ENCODE data around the gene L2HGDH.

Gene L2HGDH

DNA sequence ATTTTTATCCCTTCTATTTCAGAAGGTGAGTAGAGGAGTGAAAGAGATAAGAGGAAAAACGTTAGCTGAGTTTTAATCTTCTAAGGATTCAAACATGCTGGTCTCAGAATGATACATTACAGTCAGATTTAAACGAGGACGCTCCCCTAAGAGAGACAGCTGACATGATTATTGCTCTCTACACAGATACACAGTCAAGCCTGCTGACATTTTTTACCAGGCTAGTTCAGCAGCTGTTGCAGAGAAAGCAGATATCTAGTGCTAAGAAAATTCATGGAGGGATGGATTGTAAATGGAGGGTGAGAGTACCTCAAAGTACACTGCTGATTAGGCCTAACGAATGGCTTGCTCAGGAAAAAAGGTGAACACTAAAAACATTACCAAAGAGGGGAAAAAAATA lies 48.7 kb downstream of the L2HGDH start:
- no peaks in the 10 kb centered on the region for H3K4me1 ChIP-seq (ENCODE audit: low read depth, poor library complexity, severe bottlenecking)
- H2AFZ ChIP-seq (ENCODE audit: low read depth) = no peak overlapping the region
- H3K27ac ChIP-seq = no peak overlapping the region
- TF ChIP-seq, protein P1, sequence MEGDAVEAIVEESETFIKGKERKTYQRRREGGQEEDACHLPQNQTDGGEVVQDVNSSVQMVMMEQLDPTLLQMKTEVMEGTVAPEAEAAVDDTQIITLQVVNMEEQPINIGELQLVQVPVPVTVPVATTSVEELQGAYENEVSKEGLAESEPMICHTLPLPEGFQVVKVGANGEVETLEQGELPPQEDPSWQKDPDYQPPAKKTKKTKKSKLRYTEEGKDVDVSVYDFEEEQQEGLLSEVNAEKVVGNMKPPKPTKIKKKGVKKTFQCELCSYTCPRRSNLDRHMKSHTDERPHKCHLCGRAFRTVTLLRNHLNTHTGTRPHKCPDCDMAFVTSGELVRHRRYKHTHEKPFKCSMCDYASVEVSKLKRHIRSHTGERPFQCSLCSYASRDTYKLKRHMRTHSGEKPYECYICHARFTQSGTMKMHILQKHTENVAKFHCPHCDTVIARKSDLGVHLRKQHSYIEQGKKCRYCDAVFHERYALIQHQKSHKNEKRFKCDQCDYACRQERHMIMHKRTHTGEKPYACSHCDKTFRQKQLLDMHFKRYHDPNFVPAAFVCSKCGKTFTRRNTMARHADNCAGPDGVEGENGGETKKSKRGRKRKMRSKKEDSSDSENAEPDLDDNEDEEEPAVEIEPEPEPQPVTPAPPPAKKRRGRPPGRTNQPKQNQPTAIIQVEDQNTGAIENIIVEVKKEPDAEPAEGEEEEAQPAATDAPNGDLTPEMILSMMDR (conservative IDR thresholded peaks at IDR 0.05; ENCODE audit: low read depth, low read length) = no peak
- no peaks in the 10 kb centered on the region for H3K27me3 ChIP-seq (ENCODE audit: insufficient read depth, low read depth)
- H3K4me2 ChIP-seq = no peak overlapping the region
- H3K4me3 ChIP-seq (IDR thresholded peaks at IDR 0.05; ENCODE audit: insufficient read depth, low read depth, low read length) = no peak overlapping the region
- H4K20me1 ChIP-seq (ENCODE audit: insufficient read depth) = no peaks in the 10 kb centered on the region
- no peak overlapping the region for H3K9ac ChIP-seq
- no peaks in the 10 kb centered on the region for H3K79me2 ChIP-seq (ENCODE audit: insufficient read depth, low read depth)
- H3K36me3 ChIP-seq (ENCODE audit: insufficient read depth) = no peaks in the 10 kb centered on the region

DNA sequence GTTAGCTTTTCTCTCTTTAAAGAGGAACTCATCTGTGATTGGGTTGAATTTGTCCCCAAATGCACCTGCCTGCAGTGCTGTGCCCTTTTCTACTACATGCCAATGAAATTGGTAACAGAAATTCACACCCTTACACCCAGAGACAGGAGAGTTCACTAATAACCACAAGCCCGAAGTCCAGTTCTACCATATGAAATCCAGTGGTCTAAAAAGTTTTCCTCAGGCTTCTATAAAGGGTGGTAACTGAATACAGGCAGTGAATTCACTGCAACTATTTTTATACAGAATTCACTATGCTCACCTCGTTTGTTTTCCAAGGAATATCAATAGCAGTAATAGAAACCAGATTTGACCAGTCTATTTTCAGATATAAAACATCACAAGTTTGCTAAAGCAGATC lies 49.2 kb downstream of the L2HGDH start:
- H2AFZ ChIP-seq (ENCODE audit: low read depth) = no peak overlapping the region
- no peak overlapping the region for H3K4me2 ChIP-seq
- no peak overlapping the region for H3K9ac ChIP-seq
- H4K20me1 ChIP-seq (ENCODE audit: insufficient read depth) = no peaks in the 10 kb centered on the region
- no peak overlapping the region for H3K27ac ChIP-seq
- no peaks in the 10 kb centered on the region for H3K4me1 ChIP-seq (ENCODE audit: low read depth, poor library complexity, severe bottlenecking)
- TF ChIP-seq, protein P1 (conservative IDR thresholded peaks at IDR 0.05; ENCODE audit: low read depth, low read length) = no peak
- H3K79me2 ChIP-seq (ENCODE audit: insufficient read depth, low read depth) = no peaks in the 10 kb centered on the region
- H3K36me3 ChIP-seq (ENCODE audit: insufficient read depth) = no peaks in the 10 kb centered on the region
- no peak overlapping the region for H3K4me3 ChIP-seq (IDR thresholded peaks at IDR 0.05; ENCODE audit: insufficient read depth, low read depth, low read length)
- no peaks in the 10 kb centered on the region for H3K27me3 ChIP-seq (ENCODE audit: insufficient read depth, low read depth)

DNA sequence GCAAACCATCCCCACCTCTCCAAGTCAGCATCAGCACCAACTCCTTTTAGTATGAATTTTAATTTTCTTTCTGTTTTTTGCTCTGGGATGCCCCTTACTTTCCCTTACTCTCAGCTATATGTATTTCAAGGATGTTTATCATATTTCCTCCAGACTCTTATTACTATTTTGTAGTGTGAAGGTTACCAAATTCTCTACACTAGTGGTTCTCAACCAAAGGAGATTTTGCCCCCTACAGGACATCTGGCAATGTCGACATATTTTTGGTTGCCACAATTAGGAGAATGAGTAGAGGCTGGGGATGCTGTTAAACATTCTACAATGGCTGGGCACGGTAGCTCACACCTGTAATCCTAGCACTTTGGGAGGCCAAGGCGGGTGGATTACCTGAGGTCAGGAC lies 51.5 kb downstream of the L2HGDH start:
- H3K79me2 ChIP-seq (ENCODE audit: insufficient read depth, low read depth) = no peaks in the 10 kb centered on the region
- H3K36me3 ChIP-seq (ENCODE audit: insufficient read depth) = no peaks in the 10 kb centered on the region
- H3K27ac ChIP-seq = no peak overlapping the region
- H3K4me1 ChIP-seq (ENCODE audit: low read depth, poor library complexity, severe bottlenecking) = no peaks in the 10 kb centered on the region
- TF ChIP-seq, protein P1 (conservative IDR thresholded peaks at IDR 0.05; ENCODE audit: low read depth, low read length) = peak; percentile 38; the same call in 1 of the 2 replicates
- no peaks in the 10 kb centered on the region for H4K20me1 ChIP-seq (ENCODE audit: insufficient read depth)
- no peak overlapping the region for H3K4me3 ChIP-seq (IDR thresholded peaks at IDR 0.05; ENCODE audit: insufficient read depth, low read depth, low read length)
- H3K9ac ChIP-seq = no peak overlapping the region
- H3K4me2 ChIP-seq = no peak overlapping the region
- H2AFZ ChIP-seq (ENCODE audit: low read depth) = no peak overlapping the region
- H3K27me3 ChIP-seq (ENCODE audit: insufficient read depth, low read depth) = no peaks in the 10 kb centered on the region

DNA sequence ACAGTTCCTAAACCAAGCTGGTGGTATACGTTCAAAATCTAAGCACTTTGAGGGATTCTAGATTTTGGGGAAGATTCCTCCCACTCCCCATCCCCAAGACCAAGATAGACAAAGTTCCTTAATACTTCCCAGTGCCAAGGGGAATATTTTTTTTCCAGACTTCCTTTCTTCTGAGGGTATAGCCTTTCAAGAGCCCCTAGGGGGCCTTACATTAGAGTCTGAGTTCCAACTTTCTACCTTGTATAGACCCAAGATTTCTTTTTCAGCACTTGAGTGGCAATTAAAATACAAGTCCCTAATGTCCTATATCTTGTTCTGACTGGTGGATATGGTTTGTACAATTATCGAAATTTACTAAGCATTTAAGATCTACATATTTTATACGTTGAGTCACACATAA lies 52.0 kb downstream of the L2HGDH start:
- no peak overlapping the region for H2AFZ ChIP-seq (ENCODE audit: low read depth)
- no peak overlapping the region for H3K4me2 ChIP-seq
- H3K27ac ChIP-seq = no peak overlapping the region
- no peaks in the 10 kb centered on the region for H4K20me1 ChIP-seq (ENCODE audit: insufficient read depth)
- no peaks in the 10 kb centered on the region for H3K79me2 ChIP-seq (ENCODE audit: insufficient read depth, low read depth)
- H3K9ac ChIP-seq = no peak overlapping the region
- H3K4me3 ChIP-seq (IDR thresholded peaks at IDR 0.05; ENCODE audit: insufficient read depth, low read depth, low read length) = no peak overlapping the region
- TF ChIP-seq, protein P1 (conservative IDR thresholded peaks at IDR 0.05; ENCODE audit: low read depth, low read length) = no peak
- no peaks in the 10 kb centered on the region for H3K4me1 ChIP-seq (ENCODE audit: low read depth, poor library complexity, severe bottlenecking)
- no peaks in the 10 kb centered on the region for H3K36me3 ChIP-seq (ENCODE audit: insufficient read depth)
- H3K27me3 ChIP-seq (ENCODE audit: insufficient read depth, low read depth) = no peaks in the 10 kb centered on the region

All from KMS-11 (cell line).